Osteocyte (in vitro differentiated cells): Measurements from ENCODE around the gene KAZN. TPM values are rescaled to one million over a fixed set of nuclear protein-coding genes. Genes with fewer than 3 reads are reported as not detected.

Source experiments
- DNase-seq: peaks from one replicate; pipeline ENCODE4 v3.0.0; 2021; ENCODE audit warnings: mixed read lengths; ENCODE audit not compliant: unreplicated experiment; ENCODE audit errors: extremely low spot score
- H3K27ac Mint-ChIP-seq: one replicate; pipeline ENCODE4 v1.8.0; 2021; ENCODE audit warnings: mild to moderate bottlenecking, mixed read lengths; ENCODE audit not compliant: unreplicated experiment
- H3K27me3 Mint-ChIP-seq: one replicate; pipeline ENCODE4 v1.8.0; 2021; ENCODE audit warnings: mixed read lengths; ENCODE audit not compliant: unreplicated experiment
- H3K36me3 Mint-ChIP-seq: one replicate; pipeline ENCODE4 v1.8.0; 2021; ENCODE audit warnings: mixed read lengths; ENCODE audit not compliant: unreplicated experiment
- H3K4me1 Mint-ChIP-seq: one replicate; pipeline ENCODE4 v1.8.0; 2021; ENCODE audit warnings: mixed read lengths; ENCODE audit not compliant: unreplicated experiment
- H3K4me3 Mint-ChIP-seq: one replicate; pipeline ENCODE4 v1.8.0; 2021; ENCODE audit warnings: mild to moderate bottlenecking, moderate library complexity, mixed read lengths; ENCODE audit not compliant: unreplicated experiment
- H3K9me3 Mint-ChIP-seq: one replicate; pipeline ENCODE4 v1.8.0; 2021; ENCODE audit warnings: mixed read lengths; ENCODE audit not compliant: unreplicated experiment
- total RNA-seq: library from RNA; stranded (reverse); gene quantifications from 2 replicates; pipeline ENCODE4 v1.2.1, GENCODE V29; 2021
- TF ChIP-seq, protein P1 (sequence below): fragments of 200-600 bp; sonication (generic); IDR thresholded peaks from 2 replicates; pipeline ENCODE4 v1.5.0; 2021; ENCODE audit warnings: antibody characterized with exemption, mild to moderate bottlenecking, moderate library complexity

Gene KAZN
- total RNA-seq, 1 donor from 2014 or later, result 47.1 TPM

DNA sequence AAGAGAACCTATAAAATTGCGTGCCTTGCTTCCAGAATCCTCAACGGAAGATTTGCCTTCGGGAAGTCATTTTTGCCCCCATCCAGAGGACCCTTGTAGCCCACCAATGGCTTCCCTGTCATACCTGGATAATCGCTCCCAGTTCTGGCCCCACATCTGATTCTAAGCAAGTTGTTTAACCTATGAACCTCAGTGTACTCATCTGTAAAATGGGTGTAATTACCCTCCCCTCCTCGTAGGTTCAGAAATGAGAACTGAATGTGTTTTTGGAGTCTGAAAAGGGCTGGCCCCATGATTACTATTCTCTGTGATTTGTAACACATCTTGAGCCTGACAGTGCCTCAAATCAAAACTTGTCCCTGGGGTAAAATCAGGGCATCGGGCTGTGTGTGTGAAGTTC is 473.5 kb downstream of the KAZN start:
- H3K27me3 Mint-ChIP-seq, result no peaks in the 10 kb centered on the region
- H3K4me3 Mint-ChIP-seq, result no peak overlapping the region
- no peak for DNase-seq
- H3K4me1 Mint-ChIP-seq, result no peaks in the 10 kb centered on the region
- peaks cover 3% of the 10 kb centered on the region for H3K36me3 Mint-ChIP-seq
- H3K9me3 Mint-ChIP-seq, result no peaks in the 10 kb centered on the region
- TF ChIP-seq, protein P1, sequence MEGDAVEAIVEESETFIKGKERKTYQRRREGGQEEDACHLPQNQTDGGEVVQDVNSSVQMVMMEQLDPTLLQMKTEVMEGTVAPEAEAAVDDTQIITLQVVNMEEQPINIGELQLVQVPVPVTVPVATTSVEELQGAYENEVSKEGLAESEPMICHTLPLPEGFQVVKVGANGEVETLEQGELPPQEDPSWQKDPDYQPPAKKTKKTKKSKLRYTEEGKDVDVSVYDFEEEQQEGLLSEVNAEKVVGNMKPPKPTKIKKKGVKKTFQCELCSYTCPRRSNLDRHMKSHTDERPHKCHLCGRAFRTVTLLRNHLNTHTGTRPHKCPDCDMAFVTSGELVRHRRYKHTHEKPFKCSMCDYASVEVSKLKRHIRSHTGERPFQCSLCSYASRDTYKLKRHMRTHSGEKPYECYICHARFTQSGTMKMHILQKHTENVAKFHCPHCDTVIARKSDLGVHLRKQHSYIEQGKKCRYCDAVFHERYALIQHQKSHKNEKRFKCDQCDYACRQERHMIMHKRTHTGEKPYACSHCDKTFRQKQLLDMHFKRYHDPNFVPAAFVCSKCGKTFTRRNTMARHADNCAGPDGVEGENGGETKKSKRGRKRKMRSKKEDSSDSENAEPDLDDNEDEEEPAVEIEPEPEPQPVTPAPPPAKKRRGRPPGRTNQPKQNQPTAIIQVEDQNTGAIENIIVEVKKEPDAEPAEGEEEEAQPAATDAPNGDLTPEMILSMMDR, result no peak
- H3K27ac Mint-ChIP-seq, result no peak overlapping the region

DNA sequence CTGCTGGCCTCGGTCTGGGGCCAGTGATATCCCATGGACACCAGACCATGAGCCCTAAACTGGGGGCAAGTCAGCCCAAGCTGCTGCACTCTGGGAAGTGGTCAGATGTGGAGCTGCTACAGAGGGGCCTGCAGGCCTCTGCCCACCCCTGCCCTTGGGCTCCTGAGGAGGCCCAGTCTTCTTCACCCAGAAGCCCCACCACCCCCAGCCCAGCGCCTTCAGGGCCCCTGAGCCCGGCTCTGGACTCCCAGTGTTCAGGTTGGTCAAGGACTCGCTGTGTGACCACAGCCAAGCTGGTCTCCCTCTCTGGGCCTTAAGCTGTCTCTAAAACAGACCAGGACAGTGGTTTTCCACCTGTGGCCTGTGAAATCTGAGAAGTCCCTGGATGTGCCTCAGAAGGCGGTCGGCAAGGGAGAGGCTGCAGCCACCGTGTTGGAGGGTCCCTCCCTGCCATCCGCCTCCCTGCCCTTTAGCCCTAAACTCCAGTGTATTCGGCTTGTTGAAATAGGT is 475.4 kb downstream of the KAZN start:
- no peaks in the 10 kb centered on the region for H3K9me3 Mint-ChIP-seq
- H3K4me3 Mint-ChIP-seq, result no peak overlapping the region
- no peak for DNase-seq
- no peaks in the 10 kb centered on the region for H3K27me3 Mint-ChIP-seq
- TF ChIP-seq, protein P1, result no peak
- no peaks in the 10 kb centered on the region for H3K4me1 Mint-ChIP-seq
- H3K27ac Mint-ChIP-seq, result no peak overlapping the region
- no peaks in the 10 kb centered on the region for H3K36me3 Mint-ChIP-seq

DNA sequence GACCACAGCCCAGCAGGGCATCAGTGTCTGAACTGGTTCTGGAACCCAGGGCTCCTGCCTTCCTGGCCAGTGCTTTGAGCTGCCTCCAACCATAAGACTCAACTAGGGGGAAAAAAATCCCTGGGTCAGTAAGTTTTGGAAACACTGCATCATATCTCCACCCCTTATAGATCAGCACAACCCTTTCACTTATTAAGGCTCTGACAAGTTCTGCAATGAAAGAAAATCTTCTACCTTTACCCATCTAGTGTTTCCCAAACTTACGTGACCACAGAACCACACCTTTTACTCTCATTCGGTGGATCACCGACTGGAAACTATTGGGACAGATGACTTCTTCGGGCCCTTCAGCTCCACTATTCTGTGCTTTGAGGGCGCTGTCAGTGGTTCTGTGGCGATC is 476.7 kb downstream of the KAZN start:
- Mint-ChIP-seq H3K36me3 (no peaks in the 10 kb centered on the region), H3K9me3 (no peaks in the 10 kb centered on the region), H3K4me1 (no peaks in the 10 kb centered on the region)

DNA sequence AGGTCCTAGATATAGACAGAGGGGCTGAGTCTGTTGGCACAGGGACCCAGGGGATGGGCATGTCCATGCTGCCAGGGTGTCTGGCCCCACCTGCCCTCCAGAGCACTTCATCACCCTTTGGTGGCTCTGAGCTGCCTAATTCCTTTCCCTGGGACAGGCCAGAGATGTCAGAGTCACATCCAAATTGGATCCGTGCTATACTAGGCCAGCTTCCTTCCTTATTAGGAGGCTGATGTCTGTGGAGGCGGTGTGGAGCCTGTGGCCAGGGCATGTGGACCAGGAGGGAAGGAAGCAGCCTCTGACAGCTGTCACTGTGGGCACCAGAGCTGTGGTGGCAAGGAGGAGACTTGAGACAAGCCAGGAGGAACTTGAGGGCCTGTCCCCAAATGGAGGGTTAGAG is 477.3 kb downstream of the KAZN start:
- H3K9me3 Mint-ChIP-seq, result no peaks in the 10 kb centered on the region
- TF ChIP-seq, protein P1, result no peak
- H3K4me1 Mint-ChIP-seq, result no peaks in the 10 kb centered on the region
- no peaks in the 10 kb centered on the region for H3K27me3 Mint-ChIP-seq
- H3K36me3 Mint-ChIP-seq, result no peaks in the 10 kb centered on the region
- no peak overlapping the region for H3K4me3 Mint-ChIP-seq
- H3K27ac Mint-ChIP-seq, result no peak overlapping the region
- no peak for DNase-seq

More for the DNA sequence above, 476.7 kb downstream of the KAZN start:
- Mint-ChIP-seq H3K27me3 (no peaks in the 10 kb centered on the region), H3K27ac (no peak overlapping the region), H3K4me3 (no peak overlapping the region)
- TF ChIP-seq, protein P1, result no peak
- DNase-seq, result no peak

DNA sequence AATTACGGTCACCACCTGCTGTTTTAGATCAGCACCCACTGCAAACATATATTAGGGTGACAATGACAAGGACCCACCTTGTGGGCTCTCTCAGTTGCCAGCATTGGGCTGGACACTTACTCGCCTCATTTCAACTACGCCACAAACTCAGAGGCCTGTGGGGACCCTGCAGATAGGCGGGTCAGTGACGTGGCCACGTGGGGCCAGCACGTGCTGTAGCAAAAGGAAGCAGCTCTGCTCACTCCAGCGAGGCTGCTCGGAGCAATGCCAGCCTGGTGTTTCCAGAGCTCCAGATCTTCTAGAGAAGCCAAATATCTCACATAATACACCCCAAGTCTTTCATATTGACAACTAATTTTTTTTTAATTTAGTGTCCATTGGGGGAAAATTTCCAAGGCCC is 478.3 kb downstream of the KAZN start:
- no peaks in the 10 kb centered on the region for H3K36me3 Mint-ChIP-seq
- TF ChIP-seq, protein P1, result no peak
- H3K4me1 Mint-ChIP-seq, result no peaks in the 10 kb centered on the region

More for the DNA sequence above, 478.3 kb downstream of the KAZN start:
- Mint-ChIP-seq H3K27ac (no peak overlapping the region), H3K9me3 (no peaks in the 10 kb centered on the region), H3K27me3 (no peaks in the 10 kb centered on the region), H3K4me3 (no peak overlapping the region)
- no peak for DNase-seq
